ENCODE results near the gene CRY2.

DNA sequence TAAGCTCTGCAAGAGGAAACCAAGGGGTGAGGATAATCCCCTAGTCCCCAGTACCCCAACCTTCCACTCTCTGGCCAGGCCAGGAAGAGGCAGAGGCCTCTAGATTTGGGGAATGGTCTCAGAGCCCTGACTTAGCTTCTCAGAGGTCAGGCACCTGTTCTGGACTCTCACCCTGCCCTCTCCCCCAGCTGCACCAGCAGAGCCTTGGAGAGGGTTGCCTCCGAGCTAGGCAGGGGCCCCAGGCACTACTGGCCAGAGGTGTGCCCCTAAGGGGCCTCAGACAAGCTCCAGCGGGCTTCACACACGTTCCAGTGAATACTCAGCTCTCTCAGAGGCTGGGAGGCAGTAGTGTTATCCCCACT lies 51.8 kb downstream of the CRY2 start:
- TF ChIP-seq CTCF (conservative IDR thresholded peaks at IDR 0.05; ENCODE audit: low read depth in 2 of 2): no peak
- no peak for TF ChIP-seq EZH2 (IDR thresholded peaks at IDR 0.05; ENCODE audit: low read depth, unreplicated experiment)
- TF ChIP-seq JUNB (IDR thresholded peaks at IDR 0.05; ENCODE audit: unreplicated experiment): no peak
- TF ChIP-seq EZH2phosphoT487 (IDR thresholded peaks at IDR 0.05; ENCODE audit: unreplicated experiment): no peak
- TF ChIP-seq, protein P1, sequence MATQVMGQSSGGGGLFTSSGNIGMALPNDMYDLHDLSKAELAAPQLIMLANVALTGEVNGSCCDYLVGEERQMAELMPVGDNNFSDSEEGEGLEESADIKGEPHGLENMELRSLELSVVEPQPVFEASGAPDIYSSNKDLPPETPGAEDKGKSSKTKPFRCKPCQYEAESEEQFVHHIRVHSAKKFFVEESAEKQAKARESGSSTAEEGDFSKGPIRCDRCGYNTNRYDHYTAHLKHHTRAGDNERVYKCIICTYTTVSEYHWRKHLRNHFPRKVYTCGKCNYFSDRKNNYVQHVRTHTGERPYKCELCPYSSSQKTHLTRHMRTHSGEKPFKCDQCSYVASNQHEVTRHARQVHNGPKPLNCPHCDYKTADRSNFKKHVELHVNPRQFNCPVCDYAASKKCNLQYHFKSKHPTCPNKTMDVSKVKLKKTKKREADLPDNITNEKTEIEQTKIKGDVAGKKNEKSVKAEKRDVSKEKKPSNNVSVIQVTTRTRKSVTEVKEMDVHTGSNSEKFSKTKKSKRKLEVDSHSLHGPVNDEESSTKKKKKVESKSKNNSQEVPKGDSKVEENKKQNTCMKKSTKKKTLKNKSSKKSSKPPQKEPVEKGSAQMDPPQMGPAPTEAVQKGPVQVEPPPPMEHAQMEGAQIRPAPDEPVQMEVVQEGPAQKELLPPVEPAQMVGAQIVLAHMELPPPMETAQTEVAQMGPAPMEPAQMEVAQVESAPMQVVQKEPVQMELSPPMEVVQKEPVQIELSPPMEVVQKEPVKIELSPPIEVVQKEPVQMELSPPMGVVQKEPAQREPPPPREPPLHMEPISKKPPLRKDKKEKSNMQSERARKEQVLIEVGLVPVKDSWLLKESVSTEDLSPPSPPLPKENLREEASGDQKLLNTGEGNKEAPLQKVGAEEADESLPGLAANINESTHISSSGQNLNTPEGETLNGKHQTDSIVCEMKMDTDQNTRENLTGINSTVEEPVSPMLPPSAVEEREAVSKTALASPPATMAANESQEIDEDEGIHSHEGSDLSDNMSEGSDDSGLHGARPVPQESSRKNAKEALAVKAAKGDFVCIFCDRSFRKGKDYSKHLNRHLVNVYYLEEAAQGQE (IDR thresholded peaks at IDR 0.05; ENCODE audit: unreplicated experiment): no peak
- TF ChIP-seq POLR2AphosphoS5 (IDR thresholded peaks at IDR 0.05; ENCODE audit: low read depth): no peak

Measured in GM23338 (cell line).